GM19324 (cell line): Measurements from ENCODE around the gene ACTN2.
"Not testable (repeated sequence)": the region's sequence is repeated elsewhere in the genome, so short reads cannot be mapped to it uniquely, and the experiment has no call there.

Experiments used
- ATAC-seq: cut with Tn5 transposase; IDR thresholded peaks from one replicate; pipeline ENCODE4 v1.9.1; 2021; ENCODE audit warnings: mild to moderate bottlenecking, moderate library complexity; ENCODE audit not compliant: unreplicated experiment, low FRiP score

ACTN2 gene

DNA sequence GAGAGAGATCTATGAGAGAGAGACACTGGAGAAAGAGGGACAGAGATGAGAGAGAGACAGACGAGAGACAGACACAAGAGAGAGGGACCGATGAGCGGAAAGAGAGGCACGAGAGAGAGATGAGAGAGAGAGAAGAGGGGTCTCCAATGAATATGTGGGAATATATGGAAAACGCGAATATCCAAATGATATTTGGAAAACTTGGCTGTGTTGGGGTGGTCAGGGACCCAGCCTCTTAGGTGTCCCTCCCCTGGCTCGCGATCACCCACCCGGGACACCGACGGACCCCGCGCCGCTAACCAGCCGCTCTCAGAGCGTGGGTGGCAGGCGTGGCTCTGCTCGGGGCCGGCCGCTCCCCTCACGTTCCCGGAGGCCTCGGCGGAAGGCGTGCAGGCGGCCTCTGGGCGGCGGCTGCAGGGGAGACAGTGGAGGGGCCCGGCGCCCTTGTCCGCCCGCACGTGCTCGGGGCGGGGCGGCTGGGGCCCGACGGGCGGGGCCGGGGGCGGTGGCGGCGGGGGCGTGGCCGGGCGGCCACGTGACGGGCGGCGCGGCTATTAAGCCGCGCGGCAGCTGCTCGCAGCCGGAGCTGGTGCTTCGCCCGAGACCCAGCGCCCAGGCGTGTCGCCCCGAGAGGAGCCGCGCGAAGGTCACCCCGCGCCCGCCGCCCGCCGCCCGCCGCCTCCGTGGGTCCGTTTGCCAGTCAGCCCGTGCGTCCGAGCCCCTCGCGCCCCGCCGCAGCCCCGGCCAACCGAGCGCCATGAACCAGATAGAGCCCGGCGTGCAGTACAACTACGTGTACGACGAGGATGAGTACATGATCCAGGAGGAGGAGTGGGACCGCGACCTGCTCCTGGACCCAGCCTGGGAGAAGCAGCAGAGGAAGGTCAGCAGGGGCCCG is at the start of gene ACTN2:
ACTN2 (plus strand) TSS at position 583 of the 898 bp plus-strand sequence; CDS start at position 758, 175 bp downstream.
- no peak for ATAC-seq

DNA sequence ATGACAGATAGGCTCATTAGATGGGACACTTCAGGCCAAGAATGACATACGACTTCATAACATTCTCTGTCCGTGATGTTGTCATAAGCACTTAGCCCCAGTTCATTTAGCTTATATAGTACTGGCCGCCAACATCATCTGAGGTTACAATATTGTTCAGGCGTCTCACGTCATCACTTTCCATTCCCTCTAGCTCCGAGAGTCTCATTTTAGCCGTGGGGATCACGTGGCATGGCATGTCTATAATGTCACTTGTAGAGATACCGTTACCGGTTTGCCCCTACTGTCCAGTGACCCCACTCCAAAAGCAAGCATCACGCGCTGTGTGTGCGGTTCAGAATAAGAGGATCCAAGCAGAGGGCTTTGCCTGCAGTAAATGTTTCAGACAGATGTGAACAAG is 47.4 kb upstream of the ACTN2 start:
- no peak for ATAC-seq

DNA sequence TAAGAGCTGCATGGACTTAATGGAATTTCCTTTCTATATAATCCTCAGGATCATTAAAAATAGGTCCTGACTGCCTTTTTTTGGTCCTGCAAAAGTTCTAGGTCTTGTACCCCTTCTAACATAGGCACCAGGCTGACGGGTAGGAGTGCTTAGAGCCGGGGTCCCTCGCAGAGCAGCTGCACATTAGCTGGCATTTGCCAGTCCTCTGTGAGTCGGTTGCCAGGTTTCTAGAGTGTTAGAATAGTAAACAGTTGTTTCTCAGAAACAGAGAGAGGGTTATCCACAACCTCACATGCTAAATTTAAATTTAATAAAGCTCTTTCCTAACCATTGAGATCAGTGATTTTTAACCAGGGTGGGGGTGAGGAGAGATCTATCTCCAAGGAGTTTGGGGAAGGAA is 46.6 kb upstream of the ACTN2 start:
- no peak for ATAC-seq

DNA sequence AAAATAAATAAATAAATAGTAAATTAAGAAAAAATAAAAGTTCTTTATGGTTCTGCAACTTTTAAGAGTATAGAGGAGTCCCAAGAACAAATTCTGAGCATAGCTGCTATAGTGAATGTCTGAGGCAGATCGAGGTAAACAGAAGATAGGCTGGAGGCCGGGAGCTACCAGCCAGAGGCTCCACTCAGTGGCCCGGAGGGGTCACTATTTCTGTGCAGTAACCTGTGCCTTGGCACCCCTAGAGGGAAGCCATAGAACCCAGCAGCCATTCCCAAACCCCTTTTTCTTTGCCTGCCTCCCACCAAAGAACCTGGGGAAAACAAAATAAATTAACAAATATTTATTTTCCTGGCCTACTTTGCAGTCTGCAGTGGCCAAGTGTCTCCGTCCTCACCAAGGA is 43.5 kb upstream of the ACTN2 start:
- ATAC-seq, result no peak

DNA sequence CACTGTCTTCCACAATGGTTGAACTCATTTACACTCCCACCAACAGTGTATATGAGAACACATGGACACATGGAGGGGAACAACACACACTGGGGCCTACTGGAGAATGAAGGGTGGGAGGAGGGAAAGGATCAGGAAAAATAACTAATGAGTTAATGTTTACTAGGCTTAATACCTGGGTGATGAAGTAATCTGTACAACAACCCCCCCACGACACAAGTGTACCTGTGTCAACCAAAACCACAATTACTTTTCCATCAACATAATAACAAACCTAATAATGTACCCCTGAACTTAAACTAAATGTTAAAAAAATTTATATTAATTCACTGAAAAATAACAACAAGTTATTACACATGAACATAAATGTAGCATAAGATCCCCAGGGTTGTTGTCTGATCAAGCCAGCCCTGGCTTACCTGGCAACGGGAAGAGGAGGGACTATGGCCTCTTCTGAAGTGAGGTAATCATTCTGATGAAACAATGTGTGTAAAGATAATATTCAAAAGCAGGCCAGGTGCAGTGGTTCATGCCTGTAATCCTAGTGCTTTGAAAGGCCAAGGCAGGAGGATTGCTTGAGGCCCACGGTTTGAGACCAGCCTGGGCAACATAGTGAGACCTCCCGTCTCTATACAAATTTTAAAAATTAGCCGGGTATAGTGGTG is 41.2 kb upstream of the ACTN2 start:
- ATAC-seq, result no peak

DNA sequence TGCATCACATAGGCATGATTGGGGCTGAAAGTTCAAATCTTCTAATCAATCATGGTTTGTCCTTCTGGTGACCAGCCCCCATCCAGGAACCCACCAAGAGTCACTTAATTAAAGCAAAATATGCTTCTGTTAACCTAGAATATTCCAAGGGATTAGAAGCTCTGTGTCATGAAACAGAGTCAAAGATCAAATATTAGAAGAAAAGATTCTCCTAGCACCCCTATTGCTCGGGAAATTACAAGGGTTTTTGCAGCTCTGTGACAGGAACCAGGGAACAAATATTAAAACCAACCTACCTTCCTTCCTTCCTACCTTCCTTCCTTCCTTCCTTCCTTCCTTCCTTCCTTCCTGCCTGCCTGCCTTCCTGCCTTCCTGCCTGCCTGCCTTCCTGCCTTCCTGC is 31.8 kb upstream of the ACTN2 start:
- no peak for ATAC-seq

DNA sequence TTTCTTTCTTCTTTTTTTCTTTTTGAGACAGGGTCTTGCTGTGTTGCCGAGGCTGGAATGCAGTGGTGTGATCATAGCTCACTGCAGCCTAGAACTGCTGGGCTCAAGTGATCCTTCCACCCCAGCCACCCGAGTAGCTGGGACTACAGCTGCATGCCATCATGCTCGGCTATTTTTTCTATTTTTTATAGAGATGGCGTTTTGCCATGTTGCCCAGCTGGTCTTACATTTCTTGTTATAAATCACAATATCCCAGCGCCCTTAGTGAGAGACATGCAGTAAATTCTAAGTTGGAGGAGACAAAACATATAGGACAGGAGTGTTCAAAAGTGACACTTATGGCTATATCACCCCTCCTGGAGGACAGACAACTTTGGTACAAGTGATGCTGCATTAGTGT is 31.3 kb upstream of the ACTN2 start:
- no peak for ATAC-seq

DNA sequence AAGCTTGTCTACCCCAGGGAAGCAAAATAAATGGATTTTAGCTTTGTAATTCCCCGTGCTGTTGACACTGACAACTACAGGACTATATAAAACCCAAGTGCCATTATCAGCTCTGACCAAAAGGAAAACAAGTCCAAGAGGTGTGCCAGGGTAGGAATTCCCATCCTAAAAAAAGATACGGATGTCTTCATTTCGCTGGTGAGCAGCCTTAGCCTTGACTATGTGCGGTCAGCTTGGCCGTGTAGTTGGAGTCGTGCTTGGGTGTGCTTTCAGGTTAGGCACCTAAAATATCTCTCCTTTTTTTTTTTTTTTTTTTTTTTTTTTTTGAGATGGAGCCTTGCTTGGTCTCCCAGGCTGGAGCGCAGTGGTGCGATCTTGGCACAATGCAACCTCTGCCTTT is 28.9 kb upstream of the ACTN2 start:
- ATAC-seq, result no peak

DNA sequence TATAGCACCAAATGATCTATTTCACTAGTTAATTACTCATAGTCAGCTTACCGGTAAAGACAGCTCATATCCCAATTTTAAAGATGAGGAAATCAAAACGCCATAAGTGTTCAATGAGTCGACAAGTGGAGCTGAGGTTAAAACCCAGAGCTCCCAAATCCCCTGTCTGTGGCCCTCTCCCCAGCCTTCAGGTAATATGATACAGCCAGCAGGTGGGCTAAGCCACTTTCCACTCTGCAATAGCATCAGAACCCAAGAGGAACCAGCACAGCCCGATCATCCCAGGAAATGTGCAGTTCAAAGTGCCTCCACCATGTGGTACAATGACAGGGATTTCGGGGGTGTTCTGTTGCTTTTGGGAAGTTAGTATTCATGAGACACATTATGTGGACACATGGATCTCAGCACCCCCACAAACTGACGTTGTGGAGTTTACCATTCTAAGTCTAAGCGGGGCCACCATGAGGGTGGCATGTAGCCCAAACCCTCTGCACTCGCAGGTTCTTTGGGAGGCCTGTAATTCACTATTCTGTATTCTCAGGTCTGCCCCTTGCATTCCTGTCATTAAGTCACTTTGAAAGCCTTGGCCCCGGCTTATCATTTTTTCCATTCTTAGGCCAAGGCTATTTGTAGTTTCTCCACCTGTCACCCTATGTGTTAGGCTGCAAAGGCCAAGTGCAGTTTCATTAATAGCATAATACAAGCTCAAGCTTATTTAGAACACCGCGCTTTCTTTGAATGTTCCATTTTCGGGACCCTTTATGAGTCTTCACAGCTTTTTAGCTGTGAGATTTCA is 26.3 kb upstream of the ACTN2 start:
- no peak for ATAC-seq

DNA sequence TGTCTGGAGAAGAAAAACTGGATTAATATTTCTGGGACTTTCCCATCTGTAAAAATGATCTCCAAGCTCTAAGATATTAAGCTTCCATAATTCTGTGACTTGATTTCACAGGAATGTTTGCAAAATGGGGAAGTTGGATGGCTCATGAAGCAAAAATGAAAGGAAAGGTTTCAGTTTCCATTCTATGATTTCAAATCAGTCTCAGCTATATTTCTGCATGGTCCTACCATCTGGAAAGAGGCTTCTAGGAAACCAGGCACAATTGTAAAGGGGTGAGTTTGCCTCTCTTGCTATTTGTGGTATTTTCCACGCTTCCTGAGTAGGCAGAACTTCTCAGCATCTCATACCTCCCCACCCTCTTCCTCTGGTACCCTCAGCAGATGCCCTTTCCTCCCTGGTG is 22.4 kb upstream of the ACTN2 start:
- no peak for ATAC-seq

DNA sequence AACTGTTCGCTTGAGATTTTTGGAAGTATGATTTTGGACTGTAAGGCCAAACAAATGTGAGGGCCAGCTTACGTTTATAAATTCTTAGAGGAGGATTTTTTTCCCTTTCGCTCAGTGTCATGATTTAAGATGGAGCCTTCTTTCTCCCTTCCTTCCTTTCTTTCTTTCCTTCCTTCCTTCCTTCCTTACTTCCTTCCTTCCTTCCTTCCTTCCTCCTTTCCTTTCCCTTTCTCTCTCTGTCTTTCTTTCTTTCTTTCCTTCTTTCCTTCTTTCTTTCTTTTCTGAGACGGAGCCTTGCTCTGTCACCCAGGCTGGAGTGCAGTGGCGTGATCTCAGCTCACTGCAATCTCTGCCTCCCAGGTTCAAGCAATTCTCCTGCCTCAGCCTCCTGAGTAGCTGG is 17.4 kb upstream of the ACTN2 start:
- ATAC-seq, result not testable (repeated sequence)

DNA sequence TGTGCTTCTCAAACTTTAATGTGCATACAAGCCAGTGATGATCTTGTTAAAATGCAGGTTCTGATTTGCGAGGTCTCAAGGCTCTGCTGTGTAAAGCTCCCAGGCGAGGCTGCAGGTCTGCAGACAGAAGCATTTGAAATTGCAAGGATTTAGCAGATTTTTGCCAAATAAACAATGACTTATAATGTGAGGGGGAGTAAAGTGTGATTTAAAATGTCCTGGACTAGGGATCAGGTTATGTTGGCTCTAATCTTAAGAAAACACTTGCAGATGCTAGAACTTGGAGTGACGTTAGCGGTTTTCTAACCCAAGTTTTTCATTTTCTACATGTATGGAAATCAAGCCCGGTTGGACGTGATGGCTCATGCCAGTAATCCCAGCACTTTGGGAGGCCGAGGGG is 16.2 kb upstream of the ACTN2 start:
- ATAC-seq, result no peak

DNA sequence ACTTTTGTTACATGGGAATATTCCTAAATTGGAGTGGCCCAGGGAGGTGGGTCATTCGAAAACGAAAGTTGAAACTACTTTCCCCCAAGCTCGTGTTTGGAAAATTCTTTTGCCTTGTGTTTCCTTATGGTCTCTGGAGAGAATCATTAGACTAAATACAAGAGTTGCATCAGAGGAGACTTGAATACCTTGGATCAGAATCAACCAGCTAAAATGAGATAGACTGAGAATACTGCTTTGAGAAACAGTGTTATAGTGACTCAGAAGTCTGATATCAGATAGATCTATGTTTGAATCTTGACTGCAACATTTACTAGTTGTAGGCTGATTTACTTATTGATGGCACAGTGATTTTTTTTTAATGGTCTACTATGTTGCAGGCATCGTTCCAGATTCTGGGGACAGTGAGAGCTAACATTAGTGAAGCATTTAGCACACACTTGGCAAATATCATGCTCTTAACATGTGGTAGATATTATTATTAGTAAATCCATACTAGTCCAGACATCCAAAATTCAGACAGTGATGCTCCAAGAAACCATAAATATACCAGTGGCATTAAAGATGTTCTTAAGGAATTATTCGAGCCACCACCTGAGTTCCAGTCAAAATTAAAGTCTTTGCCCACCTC is 12.9 kb upstream of the ACTN2 start:
- no peak for ATAC-seq

DNA sequence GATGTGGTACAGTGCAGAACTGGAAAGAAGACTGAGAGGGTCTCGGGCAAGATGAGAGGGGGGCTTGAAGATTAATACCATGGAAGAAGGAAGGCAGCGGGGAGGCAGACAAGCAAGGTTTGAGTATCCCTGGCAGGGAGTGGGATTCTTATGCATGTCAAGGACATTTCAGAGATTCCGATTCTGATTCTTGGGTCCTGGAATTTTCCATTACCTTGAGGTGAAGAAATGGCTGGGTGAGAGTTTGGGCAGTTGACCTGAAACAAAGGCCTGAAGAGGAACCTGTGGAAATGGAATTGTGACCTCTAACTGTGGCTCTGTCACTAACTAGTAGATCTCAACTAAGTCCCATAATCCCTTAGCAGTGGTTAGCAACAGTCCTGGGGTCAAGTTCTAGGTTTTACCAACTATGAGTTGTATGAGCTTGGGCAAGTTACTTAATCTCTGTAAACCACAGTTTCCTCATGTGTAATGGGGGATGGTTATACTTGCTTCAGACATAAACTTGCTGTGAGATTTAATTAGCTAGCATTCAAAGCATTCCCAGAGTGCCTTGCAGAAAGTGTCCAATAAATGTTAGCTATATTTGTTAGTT is 8.6 kb upstream of the ACTN2 start:
- ATAC-seq, result no peak

DNA sequence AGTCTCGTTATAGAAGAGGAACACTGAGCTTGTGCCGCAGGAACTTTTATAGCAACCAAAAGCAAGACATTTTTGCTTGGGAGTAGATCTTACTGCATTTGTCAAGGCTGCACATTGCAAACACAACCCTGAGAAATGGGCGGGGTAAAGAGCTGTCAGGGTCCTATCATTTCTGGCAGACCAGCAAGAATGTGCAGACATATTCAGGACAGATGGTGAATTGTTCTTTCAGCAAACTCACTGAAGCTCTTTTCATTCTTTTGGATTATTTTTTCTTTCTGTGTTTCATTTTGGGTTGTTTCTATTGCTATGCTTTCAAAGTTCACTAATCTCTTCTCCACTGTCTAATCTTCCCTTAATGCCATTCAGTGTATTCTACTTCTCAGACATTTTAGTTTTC is 5.1 kb upstream of the ACTN2 start:
- ATAC-seq, result no peak

DNA sequence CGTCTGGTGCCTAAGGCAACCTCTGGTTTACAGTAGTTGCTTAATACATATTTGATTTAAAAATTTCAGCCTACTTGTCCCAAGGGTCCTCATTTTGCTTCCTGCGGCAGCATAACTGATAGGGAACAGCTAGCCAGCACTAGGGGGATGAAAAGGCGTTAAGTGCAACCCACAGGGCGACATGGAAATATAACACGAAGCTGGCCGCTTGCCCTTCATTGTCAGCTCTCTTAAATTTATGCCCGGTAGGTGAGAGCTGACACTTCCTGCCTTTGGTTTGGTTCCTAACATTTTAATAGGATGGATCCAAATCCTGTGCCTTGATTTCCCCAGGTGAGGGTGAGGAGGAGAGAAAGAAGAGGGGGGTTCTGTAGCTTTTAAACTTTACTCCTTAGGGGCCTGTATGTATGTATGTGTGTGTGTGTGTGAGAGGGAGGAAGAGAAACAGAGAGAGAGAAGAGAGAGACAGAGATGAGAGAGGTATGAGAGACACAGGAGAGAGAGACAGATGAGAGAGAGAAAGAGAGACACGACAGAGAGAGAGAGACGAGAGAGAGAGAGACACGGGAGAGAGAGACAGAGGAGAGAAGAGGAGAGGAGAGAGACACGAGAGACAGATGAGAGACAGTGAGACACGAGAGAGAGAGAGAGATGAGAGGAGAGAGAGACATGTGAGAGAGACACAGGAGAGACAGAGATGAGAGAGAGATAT is 938 bp upstream of the ACTN2 start:
- ATAC-seq, result no peak

DNA sequence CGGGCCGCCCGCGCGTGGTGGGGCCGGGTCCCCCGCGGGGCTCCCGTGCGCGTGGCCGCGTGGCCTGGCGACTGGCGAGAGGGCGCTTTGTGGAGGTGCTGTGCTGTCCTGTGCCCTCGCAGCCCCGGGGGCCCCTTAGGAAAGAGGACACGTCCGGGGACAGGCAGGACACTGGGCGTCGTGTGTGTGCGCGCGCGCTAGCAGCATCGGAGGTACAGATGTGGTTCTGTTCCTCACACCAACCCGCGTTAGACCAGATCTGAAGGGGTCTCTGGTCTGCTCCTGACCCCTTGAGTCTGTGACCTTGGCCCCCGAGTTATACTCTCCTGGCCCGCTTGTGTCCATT is 489 bp downstream of the ACTN2 start:
- ATAC-seq, result no peak

DNA sequence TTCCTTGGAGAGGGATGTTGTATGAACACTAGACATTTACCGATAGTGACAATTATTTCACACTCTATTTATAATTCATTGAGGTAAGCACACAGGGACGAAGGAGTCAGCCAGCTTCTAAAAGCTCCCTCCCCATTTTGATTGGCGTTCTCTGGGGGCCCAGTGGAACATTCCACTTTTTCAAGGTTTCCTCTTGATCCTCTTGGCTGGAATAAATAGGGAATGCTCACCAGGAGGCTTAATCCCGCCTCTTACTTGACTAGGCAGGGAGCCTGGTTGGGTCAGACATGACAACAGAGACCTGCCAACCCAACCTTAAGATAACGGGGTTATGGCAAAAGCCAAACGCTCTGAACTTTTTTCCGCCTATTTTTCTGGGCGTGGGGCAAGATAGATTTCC is 974 bp downstream of the ACTN2 start:
- ATAC-seq, result no peak

DNA sequence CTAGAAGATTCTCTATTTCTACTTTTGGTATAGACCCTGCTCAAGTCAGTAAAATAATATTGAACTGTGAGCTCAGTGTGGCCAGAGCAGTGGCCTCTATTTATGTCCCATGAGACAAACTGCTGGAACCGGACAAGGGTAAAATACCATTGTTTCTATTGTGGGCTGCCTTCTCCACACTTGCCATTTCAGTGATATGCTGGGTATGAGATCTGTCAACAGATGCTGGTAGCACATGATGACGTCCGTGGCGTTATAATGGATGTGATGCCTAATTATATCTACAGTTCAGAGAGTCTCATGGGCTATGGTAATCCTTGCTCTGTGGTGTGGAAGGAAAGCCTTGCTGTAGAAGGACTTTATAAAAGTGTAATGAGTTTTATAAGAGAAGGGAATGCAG is 2.4 kb downstream of the ACTN2 start:
- ATAC-seq, result no peak
